ENCODE results near the gene CLDN16. TPM values are rescaled to one million over a fixed set of nuclear protein-coding genes. Genes with fewer than 3 reads are reported as not detected.

Gene CLDN16
- total RNA-seq, 6 donors from 2014 or later, result 0.06 to 1.7 (median 0.32) TPM

- no peak overlapping the region for H3K27ac ChIP-seq
- ATAC-seq (ENCODE audit: low FRiP score in 2 of 2), result no peak
- H3K9me3 ChIP-seq, result no peaks in the 10 kb centered on the region
- TF ChIP-seq CTCF (IDR thresholded peaks at IDR 0.05), result no peak
- TF ChIP-seq EP300 (IDR thresholded peaks at IDR 0.05), result no peak
- no peak for TF ChIP-seq POLR2A (IDR thresholded peaks at IDR 0.05)
- TF ChIP-seq POLR2AphosphoS5 (IDR thresholded peaks at IDR 0.05), result no peak
- H3K27me3 ChIP-seq, result no peaks in the 10 kb centered on the region
- no peaks in the 10 kb centered on the region for H3K36me3 ChIP-seq
- no peaks in the 10 kb centered on the region for H3K4me1 ChIP-seq
- H3K4me3 ChIP-seq, result no peak overlapping the region
- no peak for DNase-seq
These were observed 12.7 kb upstream of the CLDN16 start for GRCh38 chr3:190375246-190375645.

GRCh38 chr3:190375671-190376070 lies 12.3 kb upstream of the CLDN16 start:
- H3K36me3 ChIP-seq, result no peaks in the 10 kb centered on the region
- no peaks in the 10 kb centered on the region for H3K9me3 ChIP-seq
- H3K4me3 ChIP-seq, result no peak overlapping the region
- DNase-seq, result no peak
- no peak for ATAC-seq (ENCODE audit: low FRiP score in 2 of 2)
- no peaks in the 10 kb centered on the region for H3K4me1 ChIP-seq
- no peak for TF ChIP-seq POLR2A (IDR thresholded peaks at IDR 0.05)
- no peak for TF ChIP-seq CTCF (IDR thresholded peaks at IDR 0.05)
- TF ChIP-seq EP300 (IDR thresholded peaks at IDR 0.05), result no peak
- TF ChIP-seq POLR2AphosphoS5 (IDR thresholded peaks at IDR 0.05), result no peak
- WGBS, 2 donors, result 71 to 77% methylated on average over 3 of the region's 3 CpGs
- H3K27ac ChIP-seq, result no peak overlapping the region
- no peaks in the 10 kb centered on the region for H3K27me3 ChIP-seq

GRCh38 chr3:190378240-190378891 lies 9.6 kb upstream of the CLDN16 start:
- ATAC-seq (ENCODE audit: low FRiP score in 2 of 2), result peak in 1 of 2 donors; percentile 64
- 81 to 90% methylated on average over 6 of the region's 6 CpGs for WGBS, 2 donors
- no peak for TF ChIP-seq CTCF (IDR thresholded peaks at IDR 0.05)
- TF ChIP-seq POLR2A (IDR thresholded peaks at IDR 0.05), result no peak
- TF ChIP-seq POLR2AphosphoS5 (IDR thresholded peaks at IDR 0.05), result no peak
- no peak for TF ChIP-seq EP300 (IDR thresholded peaks at IDR 0.05)

GRCh38 chr3:190380184-190380583 lies 7.8 kb upstream of the CLDN16 start:
- DNase-seq (no peak), ATAC-seq (ENCODE audit: low FRiP score in 2 of 2) (no peak)
- Histone ChIP-seq H3K9me3 (no peaks in the 10 kb centered on the region), H3K4me1 (no peaks in the 10 kb centered on the region), H3K27ac (no peak overlapping the region), H3K4me3 (no peak overlapping the region), H3K36me3 (no peaks in the 10 kb centered on the region), H3K27me3 (no peaks in the 10 kb centered on the region)
- TF ChIP-seq CTCF (IDR thresholded peaks at IDR 0.05), result no peak
- TF ChIP-seq POLR2AphosphoS5 (IDR thresholded peaks at IDR 0.05), result no peak
- no peak for TF ChIP-seq EP300 (IDR thresholded peaks at IDR 0.05)
- no peak for TF ChIP-seq POLR2A (IDR thresholded peaks at IDR 0.05)

More at GRCh38 chr3:190378240-190378891, 9.6 kb upstream of the CLDN16 start:
- Histone ChIP-seq H3K36me3 (no peaks in the 10 kb centered on the region), H3K9me3 (no peaks in the 10 kb centered on the region), H3K27me3 (no peaks in the 10 kb centered on the region), H3K27ac (no peak overlapping the region), H3K4me1 (no peaks in the 10 kb centered on the region), H3K4me3 (no peak overlapping the region)
- no peak for DNase-seq

GRCh38 chr3:190381441-190381840 lies 6.5 kb upstream of the CLDN16 start:
- Histone ChIP-seq H3K4me1 (peaks cover 0 to 7% (median 2%) of the 10 kb centered on the region in 4 donors), H3K27me3 (no peaks in the 10 kb centered on the region), H3K27ac (no peak overlapping the region), H3K4me3 (no peak overlapping the region), H3K9me3 (no peaks in the 10 kb centered on the region), H3K36me3 (no peaks in the 10 kb centered on the region)
- ATAC-seq (ENCODE audit: low FRiP score in 2 of 2) (no peak), DNase-seq (no peak)
- TF ChIP-seq CTCF (IDR thresholded peaks at IDR 0.05) (no peak), POLR2AphosphoS5 (IDR thresholded peaks at IDR 0.05) (no peak), POLR2A (IDR thresholded peaks at IDR 0.05) (no peak), EP300 (IDR thresholded peaks at IDR 0.05) (no peak)

Measured in upper lobe of left lung (tissue), 6 donors.